ENCODE measurements around the gene ATL2.

ATL2 gene

GRCh38 chr2:38261569-38262068 lies 115.5 kb downstream of the ATL2 start:
- CTCF ChIA-PET: no interaction called here
- Histone ChIP-seq H3K4me1 (ENCODE audit: control insufficient read depth, insufficient read depth, low read length) (peaks cover 10% of the 10 kb centered on the region), H3K9me3 (ENCODE audit: control insufficient read depth, insufficient read depth, low read depth, low read length) (no peaks in the 10 kb centered on the region), H3K4me3 (ENCODE audit: low read depth, low read length) (no peak overlapping the region), H3K36me3 (ENCODE audit: control insufficient read depth in 2 of 2, insufficient read depth in 1 of 2, low read length in 2 of 2) (no peaks in the 10 kb centered on the region), H3K27ac (ENCODE audit: extremely low read depth, low read depth, low read length) (no peak overlapping the region)
- POLR2A ChIA-PET: no interaction called here
- no peak for TF ChIP-seq ZBTB10 (tag by site-specific recombination; IDR thresholded peaks at IDR 0.05)
- no peak for TF ChIP-seq REST (tag by site-specific recombination; IDR thresholded peaks at IDR 0.05)
- no peak for TF ChIP-seq KLF9 (tag by site-specific recombination; IDR thresholded peaks at IDR 0.05; ENCODE audit: low read depth)
- no peak for TF ChIP-seq ZNF341 (tag by site-specific recombination; IDR thresholded peaks at IDR 0.05; ENCODE audit: low read depth)
- no peak for TF ChIP-seq ZIC2 (tag by site-specific recombination; IDR thresholded peaks at IDR 0.05)
- TF ChIP-seq REPIN1 (tag by site-specific recombination; IDR thresholded peaks at IDR 0.05; ENCODE audit: low read depth): no peak
- TF ChIP-seq ZNF513 (tag by site-specific recombination; IDR thresholded peaks at IDR 0.05): no peak
- TF ChIP-seq ZNF10 (tag by site-specific recombination; IDR thresholded peaks at IDR 0.05): no peak
- no peak for TF ChIP-seq ZNF426 (tag by site-specific recombination; IDR thresholded peaks at IDR 0.05)
- no peak for TF ChIP-seq ZNF24 (tag by site-specific recombination; IDR thresholded peaks at IDR 0.05)
- TF ChIP-seq ZNF843 (tag by site-specific recombination; IDR thresholded peaks at IDR 0.05): no peak
- no peak for TF ChIP-seq ZNF548 (tag by site-specific recombination; IDR thresholded peaks at IDR 0.05)
- TF ChIP-seq PRDM1 (tag by site-specific recombination; IDR thresholded peaks at IDR 0.05): no peak
- no peak for TF ChIP-seq ZNF311 (tag by site-specific recombination; IDR thresholded peaks at IDR 0.05; ENCODE audit: borderline replicate concordance)
- no peak for TF ChIP-seq SP7 (tag by site-specific recombination; IDR thresholded peaks at IDR 0.05)

- H3K4me1 ChIP-seq (ENCODE audit: control insufficient read depth, insufficient read depth, low read length): peaks cover 10% of the 10 kb centered on the region
- H3K36me3 ChIP-seq (ENCODE audit: control insufficient read depth in 2 of 2, insufficient read depth in 1 of 2, low read length in 2 of 2): no peaks in the 10 kb centered on the region
- no peak overlapping the region for H3K4me3 ChIP-seq (ENCODE audit: low read depth, low read length)
- H3K27ac ChIP-seq (ENCODE audit: extremely low read depth, low read depth, low read length): no peak overlapping the region
- CTCF ChIA-PET: no interaction called here
- POLR2A ChIA-PET: no interaction called here
- no peaks in the 10 kb centered on the region for H3K9me3 ChIP-seq (ENCODE audit: control insufficient read depth, insufficient read depth, low read depth, low read length)
- no peak for TF ChIP-seq ZNF350 (tag by site-specific recombination; IDR thresholded peaks at IDR 0.05)
- no peak for TF ChIP-seq ZNF423 (tag by site-specific recombination; IDR thresholded peaks at IDR 0.05)
- TF ChIP-seq ZIC2 (tag by site-specific recombination; IDR thresholded peaks at IDR 0.05): no peak
Measured at GRCh38 chr2:38260972-38261371, 116.1 kb downstream of the ATL2 start.

Data from HEK293 (cell line).